ENCODE data around the gene RBBP8. TPM values are rescaled to one million over a fixed set of nuclear protein-coding genes. Genes with fewer than 3 reads are reported as not detected.

RBBP8 gene
- total and polyA plus RNA-seq, 12 donors: 8.0 to 34.7 (median 15.4) TPM

GRCh38 chr18:22971038-22971437, 37.9 kb downstream of the RBBP8 start:
- Histone ChIP-seq H3K27ac (no peak overlapping the region), H3K4me3 (no peak overlapping the region), H3K9me3 (replicated peaks in 1 of 3) (no peaks in the 10 kb centered on the region), H3K27me3 (no peaks in the 10 kb centered on the region), H3K36me3 (replicated peaks in 1 of 2) (no peaks in the 10 kb centered on the region), H3K4me1 (replicated peaks in 1 of 2) (no peaks in the 10 kb centered on the region)
- intact Hi-C loops (cut with DNase I): no loop called here
- DNase-seq: no peak
- no peak for TF ChIP-seq POLR2A (IDR thresholded peaks at IDR 0.05)
- no peak for TF ChIP-seq CTCF (IDR thresholded peaks at IDR 0.05)
- 89 to 100% (median 93%) methylated on average over 3 of the region's 3 CpGs for WGBS, 4 donors

GRCh38 chr18:22974001-22974400, 40.9 kb downstream of the RBBP8 start:
- TF ChIP-seq CTCF (IDR thresholded peaks at IDR 0.05) (no peak), POLR2A (IDR thresholded peaks at IDR 0.05) (no peak)
- DNase-seq: no peak
- H3K27me3 ChIP-seq: no peaks in the 10 kb centered on the region
- no peaks in the 10 kb centered on the region for H3K9me3 ChIP-seq (replicated peaks in 1 of 3)
- no peaks in the 10 kb centered on the region for H3K4me1 ChIP-seq (replicated peaks in 1 of 2)
- H3K36me3 ChIP-seq (replicated peaks in 1 of 2): no peaks in the 10 kb centered on the region
- no peak overlapping the region for H3K27ac ChIP-seq
- no peak overlapping the region for H3K4me3 ChIP-seq
- intact Hi-C loops (cut with DNase I): no loop called here

- no peaks in the 10 kb centered on the region for H3K9me3 ChIP-seq (replicated peaks in 1 of 3)
- TF ChIP-seq CTCF (IDR thresholded peaks at IDR 0.05): no peak
- TF ChIP-seq POLR2A (IDR thresholded peaks at IDR 0.05): no peak
- H3K4me3 ChIP-seq: no peak overlapping the region
- H3K27ac ChIP-seq: no peak overlapping the region
- no peaks in the 10 kb centered on the region for H3K4me1 ChIP-seq (replicated peaks in 1 of 2)
- WGBS, 4 donors: 89 to 100% (median 95%) methylated on average over 5 of the region's 5 CpGs
- no peaks in the 10 kb centered on the region for H3K36me3 ChIP-seq (replicated peaks in 1 of 2)
- intact Hi-C loops (cut with DNase I): no loop called here
- H3K27me3 ChIP-seq: no peaks in the 10 kb centered on the region
- no peak for DNase-seq
Observed at GRCh38 chr18:22974707-22975106, 41.6 kb downstream of the RBBP8 start.

GRCh38 chr18:22975508-22975907, 42.4 kb downstream of the RBBP8 start:
- no peaks in the 10 kb centered on the region for H3K36me3 ChIP-seq (replicated peaks in 1 of 2)
- DNase-seq: no peak
- H3K9me3 ChIP-seq (replicated peaks in 1 of 3): no peaks in the 10 kb centered on the region
- intact Hi-C loops (cut with DNase I): no loop called here
- H3K4me1 ChIP-seq (replicated peaks in 1 of 2): no peaks in the 10 kb centered on the region
- no peak overlapping the region for H3K27ac ChIP-seq
- WGBS, 4 donors: 75 to 89% (median 85%) methylated on average over 1 of the region's 1 CpG
- no peak overlapping the region for H3K4me3 ChIP-seq
- TF ChIP-seq POLR2A (IDR thresholded peaks at IDR 0.05) (no peak), CTCF (IDR thresholded peaks at IDR 0.05) (no peak)
- H3K27me3 ChIP-seq: no peaks in the 10 kb centered on the region

Measured in adrenal gland (tissue), 12 donors.